ENCODE results near the gene IFNA17.
"Not testable (repeated sequence)": the region's sequence is repeated elsewhere in the genome, so short reads cannot be mapped to it uniquely, and the experiment has no call there.

IFNA17 gene

GRCh38 chr9:21210782-21211181 is 17.2 kb downstream of the IFNA17 start:
- DNase-seq (ENCODE audit: low read depth, low spot score): not testable (repeated sequence)

DNA sequence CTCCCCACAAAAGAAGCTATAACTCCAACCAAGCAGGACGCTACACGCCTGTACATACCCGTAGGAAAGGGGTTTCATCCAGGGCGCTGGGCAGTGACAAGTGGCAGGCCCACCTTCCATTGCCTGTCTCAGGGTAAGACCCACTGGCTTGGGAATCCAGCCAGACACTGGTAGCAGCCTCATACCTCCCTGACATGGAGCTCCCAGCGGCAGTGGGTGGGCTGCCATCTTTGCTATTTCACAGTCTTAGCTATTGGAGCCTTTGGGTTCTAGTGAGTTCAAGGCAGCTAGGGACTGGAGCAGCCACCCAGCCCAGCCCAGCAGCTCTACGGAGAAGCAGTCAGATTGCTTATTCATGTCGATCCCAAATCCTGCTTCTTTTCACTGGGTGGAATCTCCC is 17.7 kb downstream of the IFNA17 start:
- DNase-seq (ENCODE audit: low read depth, low spot score): no peak

GRCh38 chr9:21207043-21207442 is 21.0 kb downstream of the IFNA17 start, which contains the start of gene IFNA10:
IFNA10 (minus strand) TSS chr9:21207143; CDS start chr9:21207097, 46 bp downstream.
- not testable (repeated sequence) for DNase-seq (ENCODE audit: low read depth, low spot score)

DNA sequence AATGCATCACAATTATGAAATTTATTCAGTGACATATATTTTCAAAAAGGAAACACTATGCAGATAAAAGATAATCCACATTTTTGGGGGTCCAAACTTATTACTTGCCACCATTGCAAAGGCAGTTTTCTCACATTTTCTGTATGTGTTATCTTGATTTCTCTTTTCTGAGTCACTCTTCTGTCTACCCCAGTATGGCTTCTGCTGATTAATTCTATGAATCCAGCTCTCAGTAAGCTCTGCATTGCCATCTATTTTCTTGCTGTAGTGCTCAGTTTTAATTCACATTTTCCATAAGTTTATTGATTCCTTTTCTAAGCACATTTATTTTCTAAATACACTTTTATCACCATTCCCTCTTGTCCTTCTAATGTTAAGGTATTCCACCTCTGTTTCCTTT is 22.8 kb downstream of the IFNA17 start:
- DNase-seq (ENCODE audit: low read depth, low spot score): no peak

DNA sequence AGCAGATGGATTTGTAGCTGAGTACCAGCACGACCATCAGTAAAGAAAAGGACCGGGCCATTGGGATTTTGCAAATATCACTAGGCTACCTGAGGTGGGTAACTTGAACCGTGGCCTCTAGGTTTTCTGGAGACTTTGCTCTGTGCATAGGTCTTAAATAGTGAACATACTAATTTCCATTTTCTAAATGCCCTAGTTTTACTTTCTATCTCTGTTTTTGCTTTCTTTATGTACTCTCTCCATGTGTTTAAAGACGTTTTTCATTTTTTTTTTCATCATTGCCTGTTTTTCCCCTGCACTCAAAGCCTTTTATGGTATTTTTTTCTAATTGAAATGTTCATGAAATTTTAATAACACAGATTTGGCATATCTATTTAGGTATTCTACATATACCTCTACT is 25.9 kb downstream of the IFNA17 start, which contains the start of gene IFNA7:
TSS of gene IFNA7 (minus strand) at position 101 of the 400 bp plus-strand sequence. CDS start at position 61, 40 bp downstream.
- DNase-seq (ENCODE audit: low read depth, low spot score): not testable (repeated sequence)

DNA sequence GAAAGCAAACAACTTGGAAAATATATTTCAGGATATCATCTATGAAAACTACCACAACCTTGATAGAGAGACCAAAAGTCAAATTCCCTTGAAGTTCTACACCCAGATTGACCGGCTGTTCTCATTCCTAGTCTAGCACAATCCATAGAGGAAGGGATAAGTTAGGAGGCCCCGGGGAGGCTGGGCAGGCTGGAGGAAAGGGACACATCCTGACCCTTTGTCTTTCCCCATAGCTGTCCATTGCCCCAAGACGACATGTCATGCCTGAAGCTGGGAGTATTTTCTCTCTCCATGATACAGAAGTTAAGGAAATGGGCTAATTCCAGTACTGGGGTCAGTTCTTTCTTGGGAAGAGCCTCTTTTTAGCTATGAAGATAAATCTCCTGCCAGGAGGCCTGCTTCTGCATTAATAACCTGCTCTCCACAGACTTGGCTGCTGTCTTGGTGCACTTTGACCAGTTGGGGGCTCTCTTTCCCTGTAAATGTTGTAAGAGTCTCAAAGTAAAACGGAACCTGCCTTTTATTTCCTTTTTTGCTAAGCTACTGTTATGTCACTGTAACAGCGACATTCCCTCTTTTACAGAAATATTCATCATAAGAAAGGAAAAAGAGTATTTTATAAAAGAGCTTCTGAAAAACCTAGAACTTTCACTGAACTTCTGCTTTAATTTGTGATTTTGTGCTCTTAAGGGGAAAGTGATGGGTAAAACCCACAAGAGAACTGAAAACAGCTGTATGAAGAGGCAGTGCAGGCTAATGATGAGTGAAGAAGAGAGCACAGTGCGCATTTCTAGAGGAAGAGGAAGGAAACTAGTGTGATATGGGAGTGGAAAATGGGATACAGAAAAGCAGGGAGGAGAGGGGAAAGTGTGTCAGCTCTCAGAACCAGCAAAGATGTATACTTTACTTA is 32.9 kb downstream of the IFNA17 start:
- DNase-seq (ENCODE audit: low read depth, low spot score): not testable (repeated sequence)

GRCh38 chr9:21187487-21187886 is 40.5 kb downstream of the IFNA17 start, which contains the start of gene IFNA4:
IFNA4 (minus strand) TSS chr9:21187587; CDS start chr9:21187531, 56 bp downstream.
- DNase-seq (ENCODE audit: low read depth, low spot score): not testable (repeated sequence)

- not testable (repeated sequence) for DNase-seq (ENCODE audit: low read depth, low spot score)
Measured at GRCh38 chr9:21182810-21183736, 44.9 kb downstream of the IFNA17 start.
